Activated CD4-positive, alpha-beta T cell treated with anti-CD3 and anti-CD28 coated beads, Interleukin-10, Interleukin-2, amounts not matched to agents 100 ng/mL and 50 ng/mL, durations not matched to agents 16 hours and 8 hours (primary cell): ENCODE results near the gene AUNIP.

ENCODE experiments used
- DNase-seq: peaks from one replicate; pipeline ENCODE4 v3.0.0-alpha.2; 2020

Gene AUNIP

DNA sequence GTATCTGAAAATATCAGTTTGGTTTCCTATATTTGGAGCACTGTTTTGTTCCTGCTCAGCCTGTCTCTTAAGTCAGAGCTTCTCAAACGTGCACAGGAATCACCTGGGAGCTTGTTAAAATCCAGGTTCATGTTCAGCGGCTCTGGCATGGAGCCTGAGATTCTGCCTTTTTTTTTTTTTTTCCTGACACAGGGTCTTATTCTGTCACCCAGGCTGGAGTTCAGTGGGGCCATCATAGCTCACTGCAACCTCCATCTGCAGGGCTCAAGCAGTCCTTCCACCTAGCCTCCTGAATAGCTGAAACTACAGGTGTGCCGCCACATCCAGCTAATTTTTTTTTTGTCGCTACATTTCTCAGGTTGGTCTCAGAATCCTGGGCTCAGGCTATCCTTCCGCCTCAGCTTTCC lies 71.5 kb downstream of the AUNIP start:
- no peak for DNase-seq

GRCh38 chr1:25786887-25787759 lies 72.1 kb downstream of the AUNIP start:
- DNase-seq = no peak

GRCh38 chr1:25785333-25786067 lies 73.8 kb downstream of the AUNIP start:
- DNase-seq = no peak

DNA sequence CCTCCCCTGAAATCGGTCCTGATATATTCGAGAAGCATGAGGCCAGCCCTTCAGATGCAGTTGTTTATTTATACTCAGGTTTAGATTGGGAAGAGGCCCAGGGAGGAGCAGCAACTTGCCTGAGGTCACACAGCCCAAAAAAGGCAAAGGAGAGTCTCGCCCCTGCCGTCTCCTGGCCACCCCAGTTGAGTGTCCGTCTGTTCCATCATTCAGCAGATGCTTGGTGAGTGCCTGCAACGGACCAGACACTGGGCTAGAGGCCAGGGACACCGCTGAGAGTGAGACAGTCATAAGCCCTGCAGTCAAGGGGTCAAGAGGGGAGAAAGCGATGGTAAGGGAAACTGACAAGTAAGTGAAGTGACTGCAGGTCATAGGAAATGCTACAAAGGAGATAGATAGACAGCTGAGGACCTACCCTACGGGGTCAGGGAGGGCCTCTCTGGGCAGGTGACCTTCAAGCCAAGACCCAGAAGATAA lies 74.6 kb downstream of the AUNIP start:
- DNase-seq = no peak
